GM21717 (cell line): ENCODE data around the gene TNS1.

Experiments
- ATAC-seq: cut with Tn5 transposase; IDR thresholded peaks from one replicate; pipeline ENCODE4 v1.9.1; 2021; ENCODE audit warnings: mild to moderate bottlenecking, moderate library complexity; ENCODE audit not compliant: unreplicated experiment

The TNS1 gene

DNA sequence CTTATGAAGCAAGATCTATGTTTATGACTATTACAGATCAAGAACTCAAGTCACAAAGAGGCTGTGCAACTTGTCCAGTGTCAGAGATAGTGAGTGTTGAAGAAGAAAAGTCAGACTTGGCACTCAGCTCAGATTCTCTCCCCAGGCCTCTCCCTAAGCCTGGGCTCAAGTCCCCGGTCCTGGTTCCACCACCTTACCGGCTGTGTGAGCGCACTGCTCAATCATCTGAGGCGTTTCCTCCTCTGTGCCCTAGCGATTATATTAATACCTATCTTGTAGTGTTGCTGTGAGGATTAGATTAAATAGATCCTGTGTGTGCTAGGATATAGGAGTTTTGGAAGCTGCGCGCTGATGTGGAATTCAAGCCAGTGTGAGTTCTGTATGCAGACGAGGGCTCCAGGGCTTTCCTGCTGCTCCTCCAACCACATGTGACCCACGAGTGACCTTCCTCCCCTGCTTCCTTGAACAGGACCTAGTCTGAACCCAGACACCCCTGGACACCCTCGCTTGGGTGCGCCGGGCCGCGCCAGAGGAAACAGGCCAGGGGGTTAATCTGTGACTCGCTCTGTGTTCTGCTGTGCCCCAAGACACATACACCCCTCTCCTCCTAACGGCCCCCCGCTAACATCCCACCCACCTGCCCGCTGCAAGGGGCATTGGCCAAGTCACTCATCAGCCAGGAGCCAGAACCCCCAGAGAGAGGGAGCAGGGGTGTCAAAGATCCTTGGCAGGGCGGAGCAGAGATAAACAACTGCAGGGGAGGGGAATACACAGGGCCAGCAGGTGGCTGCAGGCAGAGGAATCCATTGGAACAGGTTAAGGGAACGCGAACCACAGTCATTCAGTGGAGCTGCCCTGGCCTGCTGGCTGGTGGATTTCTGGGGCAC lies 38.3 kb downstream of the TNS1 start:
- no peak for ATAC-seq

DNA sequence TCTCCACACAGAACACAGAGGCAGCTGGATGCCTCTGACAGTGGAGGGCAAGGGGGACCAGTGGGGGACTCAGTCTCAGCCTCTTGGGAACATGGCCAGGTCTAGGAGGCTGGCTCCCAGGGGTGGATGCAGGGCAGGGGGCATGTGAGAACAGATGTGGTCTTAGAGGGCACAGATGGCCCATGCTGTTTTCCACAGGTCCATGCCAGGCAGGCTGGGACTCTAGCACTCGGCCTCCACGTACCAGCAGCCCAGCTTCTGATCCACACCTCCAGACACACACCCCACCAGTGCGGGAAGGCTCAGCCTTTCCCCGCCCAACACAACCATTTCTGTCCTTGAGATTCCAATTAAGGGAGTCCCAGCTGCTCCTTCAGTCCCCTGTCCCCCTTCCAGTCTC lies 42.4 kb downstream of the TNS1 start:
- ATAC-seq = no peak

DNA sequence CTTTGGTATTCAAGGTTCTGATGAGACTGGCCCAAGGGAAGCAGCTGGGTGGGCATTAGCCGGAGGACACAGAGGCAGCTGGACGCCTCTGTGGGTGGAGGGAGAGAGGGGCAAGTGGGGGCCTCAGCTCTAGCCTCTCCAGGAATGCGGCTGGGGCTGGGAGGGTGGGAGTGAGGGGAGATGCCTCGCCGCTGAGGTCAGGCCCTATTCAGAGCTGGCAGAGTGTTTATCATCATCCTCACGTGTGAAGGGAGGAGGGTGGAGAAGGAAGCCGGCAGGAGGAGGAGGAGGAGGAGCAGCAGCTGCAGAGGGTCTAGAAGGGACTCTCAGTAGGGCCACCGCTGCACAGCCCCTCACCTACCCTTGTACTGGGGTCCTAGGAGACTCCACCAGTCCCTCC lies 43.1 kb downstream of the TNS1 start:
- ATAC-seq = no peak

DNA sequence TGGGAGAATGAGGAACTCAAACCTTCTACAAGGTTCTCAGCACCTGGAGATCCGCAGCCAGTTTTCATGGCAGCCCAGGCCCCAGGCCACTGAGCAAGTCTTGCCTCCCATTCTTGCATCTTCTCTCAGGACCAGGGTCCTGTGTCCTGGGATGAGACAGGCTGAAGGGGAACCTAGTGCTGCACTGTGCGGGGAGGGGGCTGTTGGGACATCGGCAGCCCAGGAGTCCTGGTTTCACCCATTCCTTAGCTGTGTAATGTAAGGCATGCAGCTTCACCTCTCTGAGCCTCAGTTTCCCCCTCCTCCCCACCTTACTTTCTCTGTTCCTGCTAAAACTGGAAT lies 43.9 kb downstream of the TNS1 start:
- ATAC-seq = no peak

DNA sequence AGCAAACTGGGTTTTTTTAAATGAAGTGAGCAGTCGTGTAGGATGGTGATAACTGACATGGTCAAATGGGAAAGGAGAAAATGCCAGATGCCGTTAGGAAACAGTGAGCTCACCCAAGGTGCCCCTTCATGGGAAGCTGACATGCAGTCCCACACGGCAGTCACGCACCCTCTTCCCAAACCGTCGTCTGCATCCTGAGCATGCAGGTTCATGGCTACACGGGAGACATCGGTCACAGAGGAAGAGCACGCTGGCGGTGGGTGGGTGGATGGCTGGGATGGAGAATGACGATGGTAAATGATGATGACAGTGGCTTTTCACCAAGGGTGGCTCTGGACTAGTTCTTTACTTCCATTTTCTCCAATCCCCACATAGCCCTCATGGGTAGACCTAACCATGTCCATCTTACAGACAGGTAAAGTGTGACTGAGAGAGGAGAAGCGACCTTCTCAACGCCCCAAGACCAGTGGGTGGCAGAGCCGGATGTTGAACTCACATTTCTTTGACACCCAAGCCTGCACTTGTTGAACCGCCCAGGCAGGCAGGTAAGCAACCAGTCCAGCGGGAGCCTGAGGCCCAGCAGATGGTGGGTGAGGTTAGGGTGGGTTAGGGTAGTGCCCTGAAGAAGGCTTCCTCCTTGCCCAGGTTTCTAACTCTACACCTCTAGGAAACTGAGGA lies 44.5 kb downstream of the TNS1 start:
- ATAC-seq = no peak

DNA sequence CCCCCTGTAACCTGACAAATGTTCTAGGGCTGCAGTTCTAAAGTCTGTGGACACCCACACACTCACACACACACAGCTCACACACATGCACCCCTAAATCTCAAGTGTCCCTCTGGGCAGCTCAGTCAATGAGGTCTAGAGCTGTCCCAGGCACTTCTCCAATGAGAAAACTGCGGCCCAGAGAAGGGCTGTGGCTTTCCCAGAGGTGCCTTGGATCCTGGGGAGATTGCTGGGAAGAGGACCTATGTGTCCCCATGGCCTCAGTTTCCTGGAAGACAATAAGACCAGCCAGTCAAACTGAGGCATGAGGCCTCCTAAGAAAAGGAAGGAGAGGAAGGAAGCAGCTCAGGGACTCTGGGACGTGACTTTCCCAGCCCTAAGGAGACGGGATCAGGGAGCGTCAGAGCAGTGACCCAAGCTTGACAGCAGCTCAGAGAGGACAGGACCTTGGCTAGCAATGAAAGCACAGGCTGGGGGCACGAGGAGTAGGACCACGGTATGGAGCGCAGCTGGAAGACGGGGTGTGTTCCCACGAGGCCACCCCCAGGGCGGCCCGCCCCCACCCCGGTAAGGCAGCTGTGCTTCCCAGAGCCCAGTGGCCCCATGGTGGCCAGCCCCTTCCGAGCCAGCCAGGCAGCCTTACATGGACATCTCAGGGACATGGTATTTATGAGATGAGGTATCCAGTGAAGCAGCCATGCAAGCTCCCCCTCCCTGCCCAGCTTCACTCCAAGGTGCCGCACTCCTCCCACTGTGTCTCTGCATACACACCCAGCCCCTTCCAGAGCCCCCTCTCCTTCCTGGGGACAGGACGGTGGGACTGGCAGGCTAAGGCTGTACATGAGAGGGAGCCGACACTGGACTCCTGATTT lies 46.0 kb downstream of the TNS1 start:
- ATAC-seq = no peak

DNA sequence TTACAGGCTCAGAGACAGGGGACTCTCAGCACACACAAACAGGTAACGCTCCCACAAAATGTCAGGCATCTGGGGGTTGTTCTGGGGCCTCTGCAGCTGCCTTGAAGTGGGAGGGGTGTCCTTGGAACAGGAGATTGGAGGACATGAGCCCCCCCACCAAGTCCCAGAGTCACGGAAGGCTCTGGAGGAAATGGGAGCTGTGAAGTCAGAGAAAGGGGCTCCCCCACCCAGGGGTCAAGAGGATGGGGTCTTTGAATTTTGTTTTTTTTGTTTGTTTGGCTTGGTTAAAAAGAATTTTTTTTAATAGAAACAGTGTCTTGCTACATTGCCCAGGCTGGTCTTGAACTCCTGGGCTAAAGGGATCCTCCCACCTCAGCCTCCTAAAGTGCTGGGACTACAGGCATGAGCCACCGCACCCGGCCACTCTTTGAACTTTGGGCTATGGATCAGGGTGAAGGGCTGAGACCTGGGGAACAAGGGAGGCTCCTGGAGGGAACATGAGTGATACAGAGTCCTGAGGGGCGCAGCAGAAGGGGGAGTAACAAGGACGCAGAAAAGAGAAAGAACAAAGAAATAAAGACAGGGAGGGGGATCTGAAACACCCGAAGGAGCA lies 46.8 kb downstream of the TNS1 start:
- ATAC-seq = no peak

DNA sequence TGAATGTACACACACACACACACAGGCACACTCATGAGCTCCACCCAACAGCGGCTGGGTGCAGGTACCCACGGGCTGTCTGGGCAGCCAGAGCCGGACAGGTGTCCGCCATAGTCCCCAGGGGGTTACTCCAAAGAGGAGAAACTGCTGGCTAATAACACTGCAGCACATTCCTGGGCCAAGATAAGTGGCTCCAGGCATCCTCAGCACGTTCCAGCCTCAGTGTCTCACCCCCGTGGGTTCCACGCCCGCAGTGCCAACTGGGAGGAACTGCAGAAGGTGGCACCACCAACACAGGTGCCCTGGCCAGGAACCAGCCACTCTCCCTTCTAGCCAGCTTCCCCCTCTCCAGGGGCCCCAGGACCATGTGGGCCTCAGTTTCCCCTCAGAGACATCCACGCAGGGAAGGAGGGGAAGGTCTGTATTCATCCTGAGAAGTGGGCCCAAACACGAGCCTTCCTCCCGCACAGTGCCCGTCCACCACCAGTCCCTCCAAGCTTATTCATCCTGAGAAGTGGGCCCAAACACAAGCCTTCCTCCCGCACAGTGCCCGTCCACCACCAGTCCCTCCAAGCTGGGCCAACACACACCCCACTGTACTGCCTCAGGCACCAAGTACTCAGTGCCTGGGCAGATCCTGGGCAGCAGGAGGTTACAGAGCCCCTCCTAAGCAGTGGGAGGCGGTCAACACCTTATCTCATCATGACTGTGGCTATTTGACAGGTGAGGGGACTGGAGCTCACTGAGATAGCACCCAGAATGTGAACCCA lies 47.6 kb downstream of the TNS1 start:
- no peak for ATAC-seq

DNA sequence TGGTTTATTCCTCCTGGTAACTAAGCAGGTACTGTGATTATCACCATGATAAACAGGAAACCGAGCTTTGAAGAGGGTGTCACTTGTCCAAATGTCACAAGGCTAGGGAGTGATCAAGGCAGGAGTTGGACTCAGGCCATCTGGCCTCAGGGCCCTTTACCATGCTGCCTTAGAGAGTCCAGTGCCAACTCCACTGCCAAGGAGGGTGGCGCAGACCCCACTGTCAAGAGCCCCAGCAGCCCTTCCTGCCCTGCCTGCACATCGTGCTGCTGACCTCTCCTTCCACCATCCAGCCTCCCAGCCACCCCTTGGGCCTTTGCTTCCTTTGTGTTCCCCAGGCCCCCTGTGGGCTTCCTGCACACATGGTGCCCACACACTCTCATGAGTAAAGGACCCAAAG lies 48.3 kb downstream of the TNS1 start:
- no peak for ATAC-seq

DNA sequence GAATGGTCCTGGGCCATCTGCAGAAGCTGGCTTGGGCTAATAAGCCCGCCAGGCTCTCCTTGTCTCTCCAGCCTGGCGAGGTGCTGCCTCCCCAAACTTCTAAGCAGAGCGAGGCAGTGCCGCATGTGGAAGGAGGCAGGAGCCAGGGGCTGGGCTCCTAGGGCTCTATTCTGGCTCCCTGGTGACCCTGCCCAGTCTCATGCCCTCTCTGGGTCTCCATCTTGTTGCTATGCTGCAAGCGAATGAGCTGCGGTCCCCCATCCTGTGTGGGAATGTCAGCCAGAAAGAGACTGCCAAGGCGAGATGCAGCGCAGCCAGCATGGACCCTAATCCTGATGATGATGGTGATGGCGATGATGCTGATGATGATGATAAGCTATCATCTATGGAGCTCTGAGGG lies 48.7 kb downstream of the TNS1 start:
- no peak for ATAC-seq

DNA sequence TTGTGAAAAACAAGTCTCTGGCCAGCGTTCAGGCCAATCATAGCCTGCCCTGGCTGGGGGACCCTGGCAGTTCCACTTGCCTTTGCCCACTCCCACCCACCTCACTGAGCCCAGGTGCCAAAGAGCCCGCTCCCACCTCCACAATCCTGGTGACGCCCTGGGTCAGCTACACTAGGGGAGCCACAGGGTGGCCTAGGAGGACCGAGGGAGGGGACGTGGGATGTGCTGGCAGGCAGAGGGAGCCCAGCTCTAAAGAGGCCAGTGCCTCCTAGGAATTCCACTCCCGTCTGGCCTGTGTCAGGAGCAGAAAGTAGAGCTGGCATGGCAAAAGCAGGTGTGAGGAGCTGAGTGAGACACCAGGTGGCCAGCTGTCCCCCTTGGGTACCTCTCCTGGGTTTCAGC lies 49.3 kb downstream of the TNS1 start:
- no peak for ATAC-seq

DNA sequence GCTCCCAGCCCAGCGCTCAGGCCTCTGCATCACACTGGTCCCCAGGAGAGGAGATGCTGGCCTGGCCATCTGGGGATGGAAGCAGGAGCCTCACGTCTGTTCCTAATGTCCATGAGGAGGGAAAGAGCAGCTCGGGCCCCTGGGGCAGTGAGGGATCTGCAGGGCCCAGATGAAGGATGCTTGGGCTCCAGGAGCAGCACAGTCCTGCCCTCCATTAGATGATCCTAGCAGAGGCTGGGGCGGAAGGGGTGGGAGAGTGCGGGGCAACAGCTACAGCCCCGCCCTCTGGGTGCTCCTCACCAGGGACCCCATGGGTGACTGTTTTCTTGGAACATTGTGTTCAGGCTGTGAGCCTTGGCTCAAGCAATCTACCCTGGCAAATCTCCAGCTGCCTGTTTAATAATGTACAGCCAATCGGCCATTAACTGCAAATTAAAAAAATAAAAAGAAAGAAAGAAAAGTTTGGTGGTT lies 49.7 kb downstream of the TNS1 start:
- ATAC-seq = no peak

DNA sequence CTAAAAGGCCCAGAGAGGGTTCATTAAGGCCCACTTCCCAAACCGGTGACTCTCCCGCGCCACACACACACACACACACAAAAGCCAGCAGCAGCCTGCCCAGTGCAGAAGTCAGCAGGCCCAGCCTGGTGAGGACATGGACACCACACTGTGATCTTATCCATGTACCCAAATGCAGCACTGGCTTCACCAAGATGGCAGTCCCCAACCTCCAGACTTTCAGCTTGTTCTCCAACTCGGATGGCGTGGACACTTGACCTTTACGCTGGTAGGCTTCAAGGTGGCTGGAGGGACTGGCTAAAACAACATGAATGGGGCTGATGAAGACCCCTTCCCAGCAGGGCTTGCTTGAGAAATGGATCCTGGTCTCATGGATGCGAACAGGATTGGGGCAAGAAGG lies 50.4 kb downstream of the TNS1 start:
- ATAC-seq = no peak

DNA sequence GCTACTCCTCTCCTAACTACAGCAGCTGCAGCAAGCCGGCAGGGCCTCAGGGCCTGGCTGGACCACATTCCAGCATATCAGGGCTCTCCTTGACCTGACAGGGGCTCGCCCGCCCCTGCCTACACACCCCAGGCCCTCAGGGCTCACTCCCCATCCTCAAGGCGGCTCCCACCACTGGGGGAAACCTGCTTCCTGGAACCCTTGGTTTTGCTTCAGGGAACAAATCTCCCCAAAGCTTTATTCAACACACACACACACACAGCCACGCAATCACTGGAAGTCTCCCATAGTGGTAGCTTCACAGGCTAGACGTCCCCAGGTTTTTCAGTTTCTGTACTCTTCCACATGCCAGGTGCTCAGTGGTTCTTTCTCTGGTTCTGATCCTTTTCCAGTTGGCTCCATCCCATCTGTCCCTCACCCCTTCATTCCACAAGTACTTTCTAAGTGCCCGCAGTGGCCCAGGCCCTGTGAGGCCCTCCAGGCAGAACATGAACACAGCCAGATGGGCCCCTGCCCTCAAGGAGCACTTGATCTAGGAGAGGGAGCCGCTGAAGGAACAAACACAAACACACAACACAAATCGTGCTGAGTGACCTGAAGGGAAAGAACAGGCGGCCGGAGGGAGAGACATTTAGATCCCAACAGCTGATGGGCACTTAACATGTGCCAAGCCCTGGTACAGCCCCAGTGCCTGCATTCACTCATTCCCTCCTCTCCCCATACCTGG lies 51.1 kb downstream of the TNS1 start:
- ATAC-seq = no peak

DNA sequence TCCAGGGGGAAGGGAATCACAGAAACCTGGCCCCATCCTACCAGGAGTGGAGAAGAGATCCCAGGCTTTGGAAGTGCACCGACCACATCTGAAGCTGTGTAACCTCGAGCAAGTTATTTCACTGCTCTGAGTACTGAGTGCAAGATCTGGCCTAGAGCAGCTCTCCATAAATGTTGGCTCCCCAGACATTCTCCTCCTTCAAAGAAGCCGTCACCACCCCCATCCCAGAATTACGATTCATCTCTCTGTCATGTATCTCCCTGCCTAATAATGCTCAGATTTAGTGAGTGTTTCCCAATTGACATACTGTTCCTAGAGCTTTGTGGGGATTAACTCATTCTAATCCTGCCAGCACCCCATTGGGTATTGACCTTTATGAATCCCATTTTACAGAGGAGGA lies 51.7 kb downstream of the TNS1 start:
- ATAC-seq = no peak

DNA sequence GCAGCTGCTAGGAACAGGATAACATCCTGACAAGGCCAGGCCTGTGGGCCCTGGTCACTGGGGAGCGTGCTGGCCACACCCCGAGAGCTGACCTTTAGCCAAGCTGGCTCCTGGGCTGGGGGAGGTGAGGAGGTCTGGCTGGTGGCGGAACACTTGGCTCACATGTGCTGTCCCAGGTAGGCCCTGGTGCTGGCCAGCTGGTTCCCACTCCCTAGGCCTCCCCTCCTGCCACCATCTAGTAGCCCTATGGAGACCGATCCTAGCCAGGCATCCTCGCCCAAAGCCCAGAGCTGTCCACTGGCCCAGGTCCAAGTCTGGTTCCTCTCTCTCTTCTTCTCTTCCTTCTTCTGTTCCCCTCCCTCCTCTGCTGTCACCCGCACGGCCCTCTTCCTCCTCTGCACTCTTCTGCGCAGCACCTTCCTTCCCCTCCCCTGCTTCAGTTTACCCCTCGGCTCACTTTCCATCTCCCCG lies 52.4 kb downstream of the TNS1 start:
- ATAC-seq = no peak

DNA sequence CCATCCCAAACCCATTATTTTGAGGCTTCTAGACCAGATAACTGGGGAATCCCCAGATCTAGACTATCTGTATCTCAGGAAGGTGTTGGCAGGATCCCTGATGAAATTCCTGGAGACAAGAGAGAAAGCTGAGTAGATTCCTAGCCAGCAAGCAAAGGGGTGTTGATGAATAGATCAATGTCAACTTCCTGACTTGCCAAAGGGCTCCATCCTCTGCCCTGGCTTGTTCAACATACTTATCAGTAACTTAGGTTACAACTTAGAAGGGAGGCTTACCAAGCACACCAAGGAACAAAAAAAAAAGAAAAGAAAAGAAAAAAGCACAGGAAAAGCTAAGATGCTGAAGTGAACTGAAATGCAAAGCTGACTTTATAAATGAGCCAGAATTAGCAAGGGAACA lies 53.3 kb downstream of the TNS1 start:
- ATAC-seq = no peak

DNA sequence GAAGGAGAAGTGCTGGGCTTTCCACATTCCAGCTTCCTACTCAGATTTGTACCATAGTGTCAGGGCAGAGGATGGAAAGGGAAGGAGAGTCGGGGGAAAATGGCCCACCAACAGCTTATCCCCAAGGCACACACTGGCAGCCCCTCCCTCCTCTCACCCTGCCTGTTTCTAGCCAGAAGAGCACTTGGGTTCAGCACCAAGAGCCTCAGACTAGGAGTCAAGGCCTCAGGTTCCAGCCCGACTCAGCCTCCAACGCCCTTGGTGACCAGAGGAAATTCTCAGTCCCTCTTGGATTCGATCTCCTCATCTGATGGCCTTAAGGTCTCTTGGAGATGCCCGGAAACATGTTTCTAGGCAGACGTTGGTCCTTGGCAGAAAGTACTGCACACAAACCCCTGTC lies 53.9 kb downstream of the TNS1 start:
- no peak for ATAC-seq

DNA sequence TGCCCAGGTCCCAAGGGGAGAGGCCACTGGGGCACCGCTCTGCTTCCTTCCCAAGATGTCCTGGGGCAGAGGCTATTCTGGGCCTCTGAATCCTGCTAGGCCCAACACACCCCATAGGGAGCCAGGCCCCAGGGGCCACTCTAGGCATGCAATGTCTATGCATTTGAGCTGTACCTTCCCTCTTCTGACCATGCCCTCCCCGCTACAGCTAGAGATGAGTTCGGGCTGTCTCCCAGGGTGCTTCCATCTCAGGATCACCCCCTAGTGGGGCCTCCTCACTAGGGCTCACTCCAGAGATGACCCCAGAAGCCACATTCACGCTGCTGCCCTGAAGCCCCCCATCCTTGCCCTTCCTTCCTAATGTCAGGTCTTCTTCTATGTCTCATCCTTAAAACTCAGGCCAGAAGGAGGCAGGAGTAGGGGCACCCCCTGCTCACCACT lies 54.4 kb downstream of the TNS1 start:
- ATAC-seq = no peak
